Neural cell (in vitro differentiated cells): Measurements from ENCODE around the gene HSDL2. TPM values are rescaled to one million over a fixed set of nuclear protein-coding genes. Genes with fewer than 3 reads are reported as not detected.

Experiments
- H2AFZ ChIP-seq: fragments of 200-600, 300-800 bp; sonication (generic), shearing (Covaris generic); 2 replicates; pipeline ENCODE4 v1.6.0; 2014; ENCODE audit warnings: low read depth, mild to moderate bottlenecking, antibody characterized with exemption, low read length, moderate library complexity
- H3F3A ChIP-seq: fragments of 200-600 bp; shearing (Covaris generic); 2 replicates; pipeline ENCODE4 v1.6.1; 2016; ENCODE audit warnings: mild to moderate bottlenecking, moderate library complexity, mixed read lengths, antibody characterized with exemption, low read length; ENCODE audit not compliant: insufficient read depth, poor library complexity, severe bottlenecking
- H3K27ac ChIP-seq: fragments of 200-600, 300-800 bp; sonication (generic), shearing (Covaris generic); 2 replicates; pipeline ENCODE4 v1.5.1; 2014; ENCODE audit warnings: mild to moderate bottlenecking, low read length, moderate library complexity
- H3K27me3 ChIP-seq: fragments of 300-800, 200-600 bp; sonication (generic), shearing (Covaris generic); 2 replicates; pipeline ENCODE4 v1.6.0; 2014; ENCODE audit warnings: mild to moderate bottlenecking, low read depth, low read length, moderate library complexity; ENCODE audit not compliant: insufficient read depth
- H3K36me3 ChIP-seq: fragments of 300-800, 200-600 bp; sonication (generic), shearing (Covaris generic); 2 replicates; pipeline ENCODE4 v1.5.1; 2014; ENCODE audit warnings: mild to moderate bottlenecking, antibody characterized with exemption, low read length, moderate library complexity; ENCODE audit not compliant: insufficient read depth
- H3K4me2 ChIP-seq: fragments of 300-800, 200-600 bp; sonication (generic), shearing (Covaris generic); 2 replicates; pipeline ENCODE4 v1.6.0; 2014; ENCODE audit warnings: mild to moderate bottlenecking, low read length
- H3K4me3 ChIP-seq: fragments of 300-800, 200-600 bp; sonication (generic), shearing (Covaris generic); 2 replicates; pipeline ENCODE4 v1.5.1; 2014; ENCODE audit warnings: mild to moderate bottlenecking, low read length, moderate library complexity
- H3K79me2 ChIP-seq: fragments of 200-600 bp; shearing (Covaris generic); replicated peaks from 2 replicates; pipeline ENCODE4 v1.6.0; 2014; ENCODE audit warnings: mild to moderate bottlenecking, low read length, moderate library complexity; ENCODE audit not compliant: insufficient read depth
- H3K9ac ChIP-seq: fragments of 300-800, 200-600 bp; sonication (generic), shearing (Covaris generic); 2 replicates; pipeline ENCODE4 v1.6.1; 2016; ENCODE audit warnings: mild to moderate bottlenecking, low read length, mixed read lengths
- H3K9me2 ChIP-seq: fragments of 200-600 bp; shearing (Covaris generic); 2 replicates; pipeline ENCODE4 v1.6.1; 2016; ENCODE audit warnings: mild to moderate bottlenecking, low read length, mixed read lengths; ENCODE audit not compliant: insufficient read depth
- H3K9me3 ChIP-seq: fragments of 200-600, 300-800 bp; sonication (generic), shearing (Covaris generic); 2 replicates; pipeline ENCODE4 v1.6.1; 2016; ENCODE audit warnings: mild to moderate bottlenecking, mixed run types, low read length, moderate library complexity, mixed read lengths
- H4K20me1 ChIP-seq: fragments of 200-600 bp; shearing (Covaris generic); 2 replicates; pipeline ENCODE4 v1.6.1; 2016; ENCODE audit warnings: mild to moderate bottlenecking, mixed run types; ENCODE audit not compliant: insufficient read depth
- EP300 ChIP-seq: fragments of 450-650 bp; conservative IDR thresholded peaks from 2 replicates; pipeline ENCODE4 v1.6.1; 2014; ENCODE audit warnings: antibody characterized with exemption, mild to moderate bottlenecking, moderate library complexity; ENCODE audit not compliant: poor library complexity, severe bottlenecking
- EZH2 ChIP-seq: fragments of 200-600, 300-800 bp; shearing (Covaris generic), sonication (generic); IDR thresholded peaks from 2 replicates; pipeline ENCODE4 v1.6.1; 2014; ENCODE audit warnings: antibody characterized with exemption, low read length, borderline replicate concordance, mild to moderate bottlenecking; ENCODE audit not compliant: insufficient read depth, poor library complexity, severe bottlenecking
- MXI1 ChIP-seq: fragments of 450-650 bp; conservative IDR thresholded peaks from 2 replicates; pipeline ENCODE4 v1.6.1; 2014; ENCODE audit warnings: antibody characterized with exemption, mild to moderate bottlenecking; ENCODE audit not compliant: poor library complexity, severe bottlenecking
- POLR2AphosphoS5 ChIP-seq: IDR thresholded peaks from 2 replicates; pipeline ENCODE4 v1.6.1; 2012
- RAD21 ChIP-seq: fragments of 450-650 bp; conservative IDR thresholded peaks from 2 replicates; pipeline ENCODE4 v1.6.1; 2014; ENCODE audit warnings: antibody characterized with exemption, mild to moderate bottlenecking, moderate library complexity
- SMC3 ChIP-seq: fragments of 450-650 bp; conservative IDR thresholded peaks from 2 replicates; pipeline ENCODE4 v1.6.1; 2014; ENCODE audit warnings: antibody characterized with exemption, mild to moderate bottlenecking, moderate library complexity; ENCODE audit not compliant: poor library complexity
- TAF1 ChIP-seq: IDR thresholded peaks from 2 replicates; pipeline ENCODE4 v1.6.1; 2012; ENCODE audit warnings: low read depth
- polyA plus RNA-seq: library from polyadenylated mRNA; depleted of rRNA; stranded (reverse); fragments of >200 nt; gene quantifications from 2 replicates; pipeline ENCODE4 v1.2.3, GENCODE V29; 2014
- TF ChIP-seq, protein P1 (sequence below): fragments of 450-650 bp; IDR thresholded peaks from 2 replicates; pipeline ENCODE4 v1.5.1; 2014; ENCODE audit warnings: antibody characterized with exemption, mild to moderate bottlenecking, moderate library complexity; ENCODE audit not compliant: poor library complexity, severe bottlenecking
- TF ChIP-seq, protein P2 (sequence below): IDR thresholded peaks from 2 replicates; pipeline ENCODE4 v1.6.1; 2012; ENCODE audit warnings: borderline replicate concordance

HSDL2 gene
- polyA plus RNA-seq, 1 donor from 2014 or later, result 9.0 TPM

DNA sequence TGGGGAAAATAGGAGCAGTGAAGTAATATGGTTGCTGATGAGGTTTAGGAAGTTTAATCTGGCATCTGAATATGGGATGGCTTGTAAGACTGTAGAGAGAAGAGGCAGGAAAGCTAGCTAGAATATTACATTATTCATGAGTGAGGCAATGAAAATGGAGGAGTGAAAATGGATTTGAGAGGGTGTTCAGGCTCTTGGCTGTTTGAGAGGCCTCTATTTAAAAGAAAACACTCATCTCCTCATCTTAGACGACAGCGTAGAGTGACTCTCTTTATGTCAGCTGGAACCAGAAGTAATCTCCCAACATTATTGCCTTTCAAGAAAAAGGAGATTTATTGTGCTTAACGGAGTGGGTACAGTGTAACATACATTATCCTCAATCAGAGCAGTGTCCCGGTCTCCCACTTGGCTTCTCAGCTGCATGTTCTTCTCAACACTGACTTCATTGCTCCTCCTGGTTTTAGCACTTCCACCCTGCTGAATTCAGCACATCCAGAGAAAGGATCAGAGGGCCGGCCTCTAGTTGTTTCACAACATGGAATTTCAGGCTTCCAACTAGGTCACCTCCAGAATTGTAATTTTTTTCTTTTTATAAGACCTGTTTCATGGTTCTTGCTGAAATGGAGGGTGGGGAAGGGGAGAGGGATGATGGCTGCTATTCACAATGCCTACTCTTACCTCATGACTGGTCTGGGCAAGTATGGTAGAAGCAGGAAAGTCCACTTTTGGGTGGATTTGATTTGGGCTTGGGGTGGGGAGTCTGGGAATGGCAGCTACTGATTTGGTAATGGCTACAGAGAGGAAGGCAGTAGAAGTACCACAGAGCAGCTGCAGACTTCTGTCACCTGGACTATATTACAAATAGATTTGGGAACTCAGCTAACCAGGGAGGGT lies 53.8 kb downstream of the HSDL2 start:
- Histone ChIP-seq H3K4me2 (no peak overlapping the region), H3K36me3 (no peaks in the 10 kb centered on the region), H3K9me3 (no peaks in the 10 kb centered on the region), H3K27me3 (no peaks in the 10 kb centered on the region), H4K20me1 (no peaks in the 10 kb centered on the region), H3K4me3 (peak overlapping the region; percentile 11), H3K9ac (no peak overlapping the region), H3K9me2 (no peaks in the 10 kb centered on the region), H3K79me2 (no peaks in the 10 kb centered on the region), H3K27ac (peak overlapping the region; percentile 34), H2AFZ (no peak overlapping the region), H3F3A (no peaks in the 10 kb centered on the region)
- TF ChIP-seq, protein P1, sequence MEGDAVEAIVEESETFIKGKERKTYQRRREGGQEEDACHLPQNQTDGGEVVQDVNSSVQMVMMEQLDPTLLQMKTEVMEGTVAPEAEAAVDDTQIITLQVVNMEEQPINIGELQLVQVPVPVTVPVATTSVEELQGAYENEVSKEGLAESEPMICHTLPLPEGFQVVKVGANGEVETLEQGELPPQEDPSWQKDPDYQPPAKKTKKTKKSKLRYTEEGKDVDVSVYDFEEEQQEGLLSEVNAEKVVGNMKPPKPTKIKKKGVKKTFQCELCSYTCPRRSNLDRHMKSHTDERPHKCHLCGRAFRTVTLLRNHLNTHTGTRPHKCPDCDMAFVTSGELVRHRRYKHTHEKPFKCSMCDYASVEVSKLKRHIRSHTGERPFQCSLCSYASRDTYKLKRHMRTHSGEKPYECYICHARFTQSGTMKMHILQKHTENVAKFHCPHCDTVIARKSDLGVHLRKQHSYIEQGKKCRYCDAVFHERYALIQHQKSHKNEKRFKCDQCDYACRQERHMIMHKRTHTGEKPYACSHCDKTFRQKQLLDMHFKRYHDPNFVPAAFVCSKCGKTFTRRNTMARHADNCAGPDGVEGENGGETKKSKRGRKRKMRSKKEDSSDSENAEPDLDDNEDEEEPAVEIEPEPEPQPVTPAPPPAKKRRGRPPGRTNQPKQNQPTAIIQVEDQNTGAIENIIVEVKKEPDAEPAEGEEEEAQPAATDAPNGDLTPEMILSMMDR, result no peak
- no peak for TF ChIP-seq EP300

DNA sequence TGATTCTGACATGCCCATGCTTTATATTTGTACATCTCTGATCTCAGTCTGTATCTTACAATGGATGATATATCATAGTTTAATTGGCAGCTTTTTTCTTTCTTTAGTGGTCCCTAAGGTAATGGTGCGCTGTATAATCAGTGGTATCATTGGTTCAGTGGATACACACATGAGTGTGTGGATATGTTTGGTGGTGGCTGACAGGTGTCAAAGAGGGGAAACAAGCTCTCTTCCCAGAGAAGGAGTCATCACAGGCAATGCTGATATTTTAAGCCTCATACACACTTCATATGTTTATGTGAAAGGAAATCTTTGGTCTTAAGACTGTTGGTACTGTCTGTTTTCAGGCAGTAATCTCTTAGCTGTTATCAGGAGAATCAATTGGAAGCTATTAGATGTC lies 54.6 kb downstream of the HSDL2 start:
- H3K9me2 ChIP-seq, result no peaks in the 10 kb centered on the region
- TF ChIP-seq RAD21 (no peak), POLR2AphosphoS5 (peak; percentile 38)
- no peak overlapping the region for H3K4me2 ChIP-seq
- H3K36me3 ChIP-seq, result no peaks in the 10 kb centered on the region
- H3K27ac ChIP-seq, result peak overlapping the region; percentile 34
- H3K9ac ChIP-seq, result no peak overlapping the region
- no peaks in the 10 kb centered on the region for H3K27me3 ChIP-seq
- no peak overlapping the region for H2AFZ ChIP-seq
- H3K4me3 ChIP-seq, result no peak overlapping the region
- no peaks in the 10 kb centered on the region for H3K79me2 ChIP-seq
- no peaks in the 10 kb centered on the region for H4K20me1 ChIP-seq
- no peaks in the 10 kb centered on the region for H3K9me3 ChIP-seq
- H3F3A ChIP-seq, result no peaks in the 10 kb centered on the region

DNA sequence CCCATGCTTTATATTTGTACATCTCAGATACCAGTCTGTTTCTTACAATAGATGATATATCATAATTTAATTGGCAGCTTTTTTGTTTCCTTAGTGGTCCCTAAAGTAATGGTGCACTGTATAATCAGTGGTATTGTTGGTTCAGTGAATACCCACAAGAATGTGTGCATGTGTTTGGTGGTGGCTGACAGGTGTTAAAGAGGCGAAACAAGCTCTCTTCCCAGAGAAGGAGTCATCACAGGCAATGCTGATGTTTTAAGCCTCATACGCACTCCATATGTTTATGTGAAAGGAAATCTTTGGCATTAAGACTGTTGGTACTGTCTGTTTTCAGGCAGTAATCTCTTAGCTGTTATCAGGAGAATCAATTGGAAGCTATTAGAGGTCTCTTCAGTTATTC lies 57.5 kb downstream of the HSDL2 start:
- Histone ChIP-seq H3K9ac (no peak overlapping the region), H3F3A (no peaks in the 10 kb centered on the region), H3K36me3 (no peaks in the 10 kb centered on the region), H3K79me2 (no peaks in the 10 kb centered on the region), H3K27me3 (no peaks in the 10 kb centered on the region), H3K9me2 (no peaks in the 10 kb centered on the region), H4K20me1 (no peaks in the 10 kb centered on the region), H3K9me3 (no peaks in the 10 kb centered on the region), H3K4me2 (no peak overlapping the region), H3K27ac (no peak overlapping the region), H2AFZ (no peak overlapping the region), H3K4me3 (no peak overlapping the region)
- TF ChIP-seq TAF1, result no peak
- TF ChIP-seq POLR2AphosphoS5, result no peak

DNA sequence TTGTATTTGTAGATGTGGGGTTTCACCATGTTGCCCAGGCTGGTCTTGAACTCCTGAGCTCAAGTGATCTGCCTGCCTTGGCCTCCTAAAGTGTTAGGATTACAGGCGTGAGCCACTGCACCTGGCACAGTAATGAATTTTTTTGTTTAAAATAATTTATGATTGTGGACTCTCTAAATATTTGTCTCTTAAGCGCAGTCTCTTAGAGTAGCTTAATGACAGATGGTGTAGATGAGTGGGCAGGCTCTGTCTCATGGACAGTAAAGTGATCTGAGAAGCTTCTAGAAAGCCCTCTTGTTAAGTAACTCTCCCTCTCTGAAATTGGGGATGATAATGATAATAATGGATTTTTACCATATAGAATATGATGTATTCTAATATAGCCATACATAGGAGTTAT lies 59.3 kb downstream of the HSDL2 start:
- H2AFZ ChIP-seq, result no peak overlapping the region
- H3K4me2 ChIP-seq, result no peak overlapping the region
- no peak overlapping the region for H3K4me3 ChIP-seq
- H3K9ac ChIP-seq, result no peak overlapping the region
- H3F3A ChIP-seq, result no peaks in the 10 kb centered on the region
- TF ChIP-seq, protein P1, result no peak
- TF ChIP-seq EZH2 (no peak), SMC3 (no peak), POLR2AphosphoS5 (no peak), EP300 (no peak), MXI1 (no peak), RAD21 (no peak), TAF1 (no peak)
- TF ChIP-seq, protein P2, sequence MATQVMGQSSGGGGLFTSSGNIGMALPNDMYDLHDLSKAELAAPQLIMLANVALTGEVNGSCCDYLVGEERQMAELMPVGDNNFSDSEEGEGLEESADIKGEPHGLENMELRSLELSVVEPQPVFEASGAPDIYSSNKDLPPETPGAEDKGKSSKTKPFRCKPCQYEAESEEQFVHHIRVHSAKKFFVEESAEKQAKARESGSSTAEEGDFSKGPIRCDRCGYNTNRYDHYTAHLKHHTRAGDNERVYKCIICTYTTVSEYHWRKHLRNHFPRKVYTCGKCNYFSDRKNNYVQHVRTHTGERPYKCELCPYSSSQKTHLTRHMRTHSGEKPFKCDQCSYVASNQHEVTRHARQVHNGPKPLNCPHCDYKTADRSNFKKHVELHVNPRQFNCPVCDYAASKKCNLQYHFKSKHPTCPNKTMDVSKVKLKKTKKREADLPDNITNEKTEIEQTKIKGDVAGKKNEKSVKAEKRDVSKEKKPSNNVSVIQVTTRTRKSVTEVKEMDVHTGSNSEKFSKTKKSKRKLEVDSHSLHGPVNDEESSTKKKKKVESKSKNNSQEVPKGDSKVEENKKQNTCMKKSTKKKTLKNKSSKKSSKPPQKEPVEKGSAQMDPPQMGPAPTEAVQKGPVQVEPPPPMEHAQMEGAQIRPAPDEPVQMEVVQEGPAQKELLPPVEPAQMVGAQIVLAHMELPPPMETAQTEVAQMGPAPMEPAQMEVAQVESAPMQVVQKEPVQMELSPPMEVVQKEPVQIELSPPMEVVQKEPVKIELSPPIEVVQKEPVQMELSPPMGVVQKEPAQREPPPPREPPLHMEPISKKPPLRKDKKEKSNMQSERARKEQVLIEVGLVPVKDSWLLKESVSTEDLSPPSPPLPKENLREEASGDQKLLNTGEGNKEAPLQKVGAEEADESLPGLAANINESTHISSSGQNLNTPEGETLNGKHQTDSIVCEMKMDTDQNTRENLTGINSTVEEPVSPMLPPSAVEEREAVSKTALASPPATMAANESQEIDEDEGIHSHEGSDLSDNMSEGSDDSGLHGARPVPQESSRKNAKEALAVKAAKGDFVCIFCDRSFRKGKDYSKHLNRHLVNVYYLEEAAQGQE, result no peak
- H4K20me1 ChIP-seq, result no peaks in the 10 kb centered on the region
- H3K9me2 ChIP-seq, result no peaks in the 10 kb centered on the region
- no peaks in the 10 kb centered on the region for H3K36me3 ChIP-seq
- H3K9me3 ChIP-seq, result no peaks in the 10 kb centered on the region
- H3K79me2 ChIP-seq, result no peaks in the 10 kb centered on the region
- no peak overlapping the region for H3K27ac ChIP-seq
- H3K27me3 ChIP-seq, result no peaks in the 10 kb centered on the region
